IMR-90 (cell line): ENCODE data around the gene ACTR1A. TPM values are rescaled to one million over a fixed set of nuclear protein-coding genes. Genes with fewer than 3 reads are reported as not detected.

Source experiments
- ATAC-seq: fragments of 200-7000 bp; cut with Tn5 transposase; 2 replicates; pipeline ENCODE4 v1.9.1; 2020; ENCODE audit warnings: low read depth, mild to moderate bottlenecking, moderate library complexity
- BruUV-seq: library from RNA; stranded (reverse); fragments of 400-500 nt; replicated peaks from 2 replicates; lab custom pipeline; 2021; lab: Mats Ljungman, UMichigan
- CTCF ChIA-PET: fragments of 300-600 bp; formaldehyde crosslinking; extraction: SDS; loops from one replicate; lab custom pipeline; 2021; ENCODE audit warnings: antibody characterized with exemption; lab: Yijun Ruan, JAX
- POLR2A ChIA-PET: fragments of 300-600 bp; sonication (Branson Sonifier 250); formaldehyde crosslinking; loops from one replicate; lab custom pipeline; 2022; ENCODE audit warnings: antibody characterized with exemption; ENCODE audit not compliant: unreplicated experiment; lab: Charles Lee
- DNase-seq: peaks from one replicate; pipeline ENCODE4 v3.0.0; 2013
- H2AFZ ChIP-seq: replicated peaks from 2 replicates; pipeline ENCODE3; 2013; ENCODE audit warnings: low read length, mild to moderate bottlenecking; ENCODE audit not compliant: poor library complexity
- H2AK5ac ChIP-seq: 2 replicates; pipeline ENCODE4 v1.6.1; 2013; ENCODE audit warnings: low read depth, low read length, inconsistent platforms
- H2AK9ac ChIP-seq: replicated peaks from 2 replicates; pipeline ENCODE3; 2013; ENCODE audit warnings: mild to moderate bottlenecking, low read depth, low read length, moderate library complexity; ENCODE audit not compliant: poor library complexity
- H2BK120ac ChIP-seq: 2 replicates; pipeline ENCODE4 v1.6.1; 2013; ENCODE audit warnings: low read depth, low read length, inconsistent platforms
- H2BK15ac ChIP-seq: 3 replicates; pipeline ENCODE4 v1.6.1; 2013; ENCODE audit warnings: low read depth, low read length, inconsistent platforms
- H2BK20ac ChIP-seq: 2 replicates; pipeline ENCODE4 v1.6.1; 2013; ENCODE audit warnings: low read depth, mild to moderate bottlenecking, inconsistent platforms, low read length, moderate library complexity
- H2BK5ac ChIP-seq: 2 replicates; pipeline ENCODE4 v1.6.1; 2013; ENCODE audit warnings: mild to moderate bottlenecking, low read depth, low read length, inconsistent platforms; ENCODE audit not compliant: poor library complexity, severe bottlenecking
- H3K14ac ChIP-seq: replicated peaks from 2 replicates; pipeline ENCODE4 v1.6.1; 2013; ENCODE audit warnings: low read depth, low read length, inconsistent platforms
- H3K18ac ChIP-seq: 2 replicates; pipeline ENCODE4 v1.6.1; 2013; ENCODE audit warnings: low read depth, low read length, control low read depth
- H3K23ac ChIP-seq: 2 replicates; pipeline ENCODE4 v1.6.1; 2013; ENCODE audit warnings: low read depth, low read length, inconsistent platforms
- H3K27ac ChIP-seq: 2 replicates; pipeline ENCODE4 v1.5.1; 2013; ENCODE audit warnings: mild to moderate bottlenecking, control low read depth, low read length; ENCODE audit not compliant: insufficient read depth
- H3K27me3 ChIP-seq: 2 replicates; pipeline ENCODE4 v1.6.1; 2013; ENCODE audit warnings: low read length; ENCODE audit not compliant: control insufficient read depth, insufficient read depth
- H3K36me3 ChIP-seq: 2 replicates; pipeline ENCODE4 v1.6.1; 2013; ENCODE audit warnings: low read length, mixed read lengths; ENCODE audit not compliant: control insufficient read depth, insufficient read depth
- H3K4ac ChIP-seq: 2 replicates; pipeline ENCODE4 v1.6.1; 2013; ENCODE audit warnings: low read depth, low read length, inconsistent platforms
- H3K4me1 ChIP-seq: 2 replicates; pipeline ENCODE4 v1.6.1; 2013; ENCODE audit warnings: low read length, mixed read lengths; ENCODE audit not compliant: control insufficient read depth, insufficient read depth
- H3K4me2 ChIP-seq: 2 replicates; pipeline ENCODE4 v1.6.1; 2013; ENCODE audit warnings: low read depth, mild to moderate bottlenecking, control low read depth, low read length, moderate library complexity
- H3K4me3 ChIP-seq: 2 replicates; pipeline ENCODE4 v1.5.1; 2013; ENCODE audit warnings: low read depth, mild to moderate bottlenecking, control low read depth, low read length, moderate library complexity; ENCODE audit not compliant: insufficient read depth
- H3K56ac ChIP-seq: 2 replicates; pipeline ENCODE4 v1.6.1; 2013; ENCODE audit warnings: low read length, inconsistent platforms; ENCODE audit not compliant: insufficient read depth; ENCODE audit errors: extremely low read depth
- H3K79me1 ChIP-seq, 2 experiments: 2 replicates each; pipeline ENCODE4 v1.6.1; 2013; ENCODE audit warnings: low read length in 2 of 2, inconsistent platforms in 1 of 2, low read depth in 1 of 2
- H3K9ac ChIP-seq: 2 replicates; pipeline ENCODE4 v1.6.1; 2013; ENCODE audit warnings: low read depth, low read length, control low read depth
- H3K9me1 ChIP-seq: 2 replicates; pipeline ENCODE4 v1.6.1; 2013; ENCODE audit warnings: low read length, inconsistent platforms; ENCODE audit not compliant: insufficient read depth
- H3K9me3 ChIP-seq: 2 replicates; pipeline ENCODE4 v1.6.1; 2013; ENCODE audit warnings: low read length; ENCODE audit not compliant: control insufficient read depth, insufficient read depth
- H4K20me1 ChIP-seq: 2 replicates; pipeline ENCODE4 v1.6.1; 2013; ENCODE audit warnings: low read length, inconsistent platforms; ENCODE audit not compliant: insufficient read depth
- H4K5ac ChIP-seq: 2 replicates; pipeline ENCODE4 v1.6.1; 2013; ENCODE audit warnings: mild to moderate bottlenecking, low read depth, low read length, control low read depth
- H4K8ac ChIP-seq, 2 experiments: 2 replicates each; pipeline ENCODE4 v1.6.1; 2013; ENCODE audit warnings: low read depth in 2 of 2, low read length in 2 of 2, control low read depth in 1 of 2, inconsistent platforms in 1 of 2
- H4K91ac ChIP-seq: 2 replicates; pipeline ENCODE4 v1.6.1; 2013; ENCODE audit warnings: low read depth, low read length, inconsistent platforms; ENCODE audit not compliant: insufficient read depth
- CEBPB ChIP-seq: IDR thresholded peaks from 2 replicates; pipeline ENCODE4 v1.6.1; 2012; ENCODE audit warnings: low read depth, low read length, improper control_type of control experiment
- MAFK ChIP-seq: IDR thresholded peaks from 2 replicates; pipeline ENCODE4 v1.6.1; 2012; ENCODE audit warnings: low read depth, low read length, improper control_type of control experiment
- MXI1 ChIP-seq: IDR thresholded peaks from 2 replicates; pipeline ENCODE4 v1.6.1; 2012; ENCODE audit warnings: low read depth, mild to moderate bottlenecking, low read length, moderate library complexity, borderline replicate concordance
- WGBS, 2 experiments: methylation state at CpG; one replicate each; pipeline versions ENCODE4 v1.1.5 to v1.1.7; 2013; ENCODE audit warnings: missing lambda C conversion rate in 2 of 2; ENCODE audit not compliant: insufficient read length in 1 of 2; ENCODE audit errors: extremely low coverage in 2 of 2; 5-methylcytosine and 5-hydroxymethylcytosine counted together
- dilution Hi-C: fragments of 300-500 bp; cut with HindIII; formaldehyde crosslinking; loops from one replicate; pipeline ENCODE4 v1.14.3; 2018; ENCODE audit warnings: low sequenced_read_pairs; ENCODE audit not compliant: unreplicated experiment
- in situ Hi-C: fragments of 300-500 bp; cut with MboI; formaldehyde crosslinking; loops from 3 replicates; pipeline ENCODE4 v1.14.3; 2019; ENCODE audit warnings: low sequenced_read_pairs, inconsistent platforms, mixed read lengths
- intact Hi-C: fragments of 100-400 bp; cut with micrococcal nuclease; formaldehyde crosslinking; loops from 2 replicates; pipeline ENCODE4 v1.10.0; 2022
- polyA plus RNA-seq, 3 experiments: library from polyadenylated mRNA; depleted of rRNA; stranded (reverse); fragments of >200 nt; gene quantifications; 2 replicates each; pipeline ENCODE4 v1.2.3, GENCODE V29; 2012; ENCODE audit warnings: low replicate concordance in 1 of 3
- total RNA-seq: library from RNA; depleted of rRNA; stranded (reverse); fragments of >200 nt; gene quantifications from 2 replicates; pipeline ENCODE4 v1.2.3, GENCODE V29; 2012
- TF ChIP-seq, protein P1 (sequence below): fragments of 150-350 bp; IDR thresholded peaks from 2 replicates; pipeline ENCODE4 v1.6.1; 2016; ENCODE audit warnings: low read depth, mild to moderate bottlenecking, low read length, moderate library complexity, borderline replicate concordance

The ACTR1A gene
- total and polyA plus RNA-seq, 2 of the 4 experiments (the other 2 are of a cell fraction), result 142 to 157 TPM

GRCh38 chr10:102522874-102523249 is 20.4 kb upstream of the ACTR1A start:
- Histone ChIP-seq H2BK120ac (no peak overlapping the region), H2AFZ (no peak overlapping the region), H3K23ac (no peak overlapping the region), H4K8ac (peak overlapping the region in 1 of 2 experiments; percentile 22; a peak in 1 of 4 replicates), H2BK15ac (no peak overlapping the region), H3K27me3 (no peaks in the 10 kb centered on the region), H3K27ac (no peak overlapping the region; the same call in 1 of the 2 replicates), H3K4me1 (peaks cover 17% of the 10 kb centered on the region), H3K9ac (no peak overlapping the region), H3K14ac (peak overlapping the region; percentile 49), H3K4ac (peak overlapping the region; percentile 33; the same call in 1 of the 2 replicates), H4K5ac (no peak overlapping the region; the same call in 1 of the 2 replicates), H3K18ac (peak overlapping the region; percentile 1; the same call in 1 of the 2 replicates), H2AK9ac (peak overlapping the region; percentile 49), H3K36me3 (peaks cover 13% of the 10 kb centered on the region), H3K9me1 (peaks cover 24% of the 10 kb centered on the region), H4K20me1 (peaks cover 18% of the 10 kb centered on the region), H3K9me3 (no peaks in the 10 kb centered on the region), H2BK5ac (peak overlapping the region; percentile 65), H3K79me1 (peaks cover 24 to 64% of the 10 kb centered on the region in 2 experiments), H4K91ac (no peak overlapping the region), H3K4me3 (no peak overlapping the region), H3K56ac (no peak overlapping the region), H2BK20ac (no peak overlapping the region), H2AK5ac (peak overlapping the region; percentile 20; the same call in 1 of the 2 replicates), H3K4me2 (no peak overlapping the region)
- ChIA-PET POLR2A (no interaction called here), CTCF (no interaction called here)
- in situ Hi-C loops (no loop called here), dilution Hi-C loops (no loop called here), intact Hi-C loops (no loop called here)
- ATAC-seq (no peak), DNase-seq (no peak)
- BruUV-seq, result no TSS peak
- TF ChIP-seq MXI1, result no peak
- TF ChIP-seq, protein P1, sequence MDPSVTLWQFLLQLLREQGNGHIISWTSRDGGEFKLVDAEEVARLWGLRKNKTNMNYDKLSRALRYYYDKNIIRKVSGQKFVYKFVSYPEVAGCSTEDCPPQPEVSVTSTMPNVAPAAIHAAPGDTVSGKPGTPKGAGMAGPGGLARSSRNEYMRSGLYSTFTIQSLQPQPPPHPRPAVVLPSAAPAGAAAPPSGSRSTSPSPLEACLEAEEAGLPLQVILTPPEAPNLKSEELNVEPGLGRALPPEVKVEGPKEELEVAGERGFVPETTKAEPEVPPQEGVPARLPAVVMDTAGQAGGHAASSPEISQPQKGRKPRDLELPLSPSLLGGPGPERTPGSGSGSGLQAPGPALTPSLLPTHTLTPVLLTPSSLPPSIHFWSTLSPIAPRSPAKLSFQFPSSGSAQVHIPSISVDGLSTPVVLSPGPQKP, result no peak
- no peak for TF ChIP-seq MAFK
- TF ChIP-seq CEBPB, result no peak
- WGBS, 2 experiments, result no CpG with 5 or more reads among the region's 1 CpG
